Renal cortical epithelial cell (primary cell): ENCODE data around the gene GPC5. TPM values are rescaled to one million over a fixed set of nuclear protein-coding genes. Genes with fewer than 3 reads are reported as not detected.

ENCODE experiments used
- DNase-seq: peaks from one replicate; pipeline ENCODE4 v3.0.0-alpha.2; 2011; ENCODE audit warnings: low read depth
- total RNA-seq: library from RNA; depleted of rRNA; stranded (reverse); fragments of >200 nt; gene quantifications from 2 replicates; pipeline ENCODE4 v1.2.3, GENCODE V29; 2014

GPC5 gene
- total RNA-seq, 1 donor from 2014 or later = 0.75 TPM

DNA sequence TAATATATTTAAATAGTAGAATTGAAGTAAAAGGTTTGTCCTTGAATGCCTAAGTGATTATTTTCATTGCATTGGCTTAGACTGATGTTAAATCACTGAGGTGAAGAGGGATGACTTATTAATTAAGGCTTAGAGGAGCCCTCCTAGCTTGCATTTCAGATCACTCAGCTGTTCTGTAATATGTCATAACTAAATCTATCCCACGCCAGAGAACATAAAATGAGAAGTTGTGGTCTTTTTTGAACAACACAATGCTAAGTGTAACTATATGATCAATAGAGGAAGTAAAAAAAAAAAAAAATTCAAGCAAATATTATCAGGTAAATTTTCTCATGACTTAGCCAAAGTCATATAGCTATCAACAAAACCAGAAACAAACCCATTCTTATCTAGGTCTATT, 752.2 kb downstream of the GPC5 start:
- DNase-seq = no peak

DNA sequence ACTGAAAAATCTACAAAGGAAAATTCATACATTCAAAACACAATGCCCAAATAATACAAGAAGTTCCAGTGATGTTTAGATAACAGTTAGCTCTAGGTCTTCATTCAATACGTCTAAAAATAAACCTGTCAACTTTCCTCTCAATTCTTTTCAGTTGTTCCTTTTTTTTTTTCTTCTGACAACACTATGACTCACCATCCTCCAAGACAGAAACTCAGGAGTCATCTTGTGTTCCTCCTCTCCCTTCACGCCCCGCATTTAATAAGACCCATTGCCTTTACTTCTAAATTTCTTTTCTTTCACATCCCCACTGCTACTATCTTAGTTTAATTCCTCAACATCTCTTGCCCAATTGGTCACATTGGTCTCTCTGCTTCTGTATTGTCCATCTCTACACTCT, 759.9 kb downstream of the GPC5 start:
- DNase-seq = peak; percentile 66

DNA sequence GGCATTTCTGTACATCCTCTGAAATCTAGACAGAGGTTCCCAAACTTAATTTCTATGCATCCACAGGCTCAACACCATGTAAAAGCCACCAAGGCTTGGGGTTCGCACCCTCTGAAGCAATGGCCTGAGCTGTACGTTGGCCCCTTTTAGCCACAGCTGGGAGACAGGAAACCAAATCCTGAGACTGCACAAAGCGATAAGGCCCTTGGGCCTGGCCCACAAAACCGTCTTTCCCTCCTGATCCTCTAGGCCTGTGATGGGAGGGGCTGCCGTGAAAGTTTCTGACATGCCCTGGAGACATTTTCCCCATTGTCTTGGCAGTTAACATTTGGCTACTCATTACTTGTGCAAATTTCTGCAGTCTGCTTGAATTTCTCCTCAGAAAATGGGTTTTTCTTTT, 766.4 kb downstream of the GPC5 start:
- DNase-seq = no peak

DNA sequence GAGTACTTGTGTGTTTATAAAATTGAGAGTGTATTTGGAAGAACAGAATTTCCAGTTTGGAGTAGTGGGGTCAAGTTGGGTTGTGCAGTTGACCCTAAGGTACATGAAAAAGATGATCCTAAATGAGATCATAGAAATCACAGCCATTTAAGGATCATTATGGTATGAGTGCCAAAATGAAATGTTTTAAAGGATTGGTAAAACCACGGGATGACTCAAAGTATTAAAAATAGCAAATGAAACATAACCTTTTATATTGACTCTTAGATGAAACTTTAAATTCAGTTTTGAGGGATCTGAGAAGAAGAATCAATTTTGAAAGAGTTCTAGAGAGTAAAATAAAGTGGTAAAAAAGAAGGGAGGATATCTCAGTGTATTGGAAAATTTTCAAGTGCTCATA, 773.8 kb downstream of the GPC5 start:
- no peak for DNase-seq

DNA sequence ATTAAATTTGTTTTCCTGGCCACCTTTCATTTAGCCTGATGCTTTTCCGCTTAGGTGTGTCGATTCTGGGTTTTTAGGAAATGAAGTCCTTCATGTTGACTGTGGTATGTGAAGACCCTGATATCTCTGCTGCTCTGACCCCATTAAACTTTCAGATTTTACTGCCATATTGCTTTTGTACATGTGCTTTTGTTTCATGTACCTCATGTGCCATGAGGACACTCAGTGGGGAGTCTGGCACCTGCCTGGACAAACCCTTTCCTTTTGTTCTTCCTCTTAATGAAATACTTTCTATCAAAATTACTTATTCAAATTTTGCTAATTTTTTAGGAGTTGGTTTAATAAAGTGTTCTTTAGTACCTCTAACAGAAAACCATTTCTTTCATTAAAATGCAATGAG, 774.8 kb downstream of the GPC5 start:
- DNase-seq = no peak

DNA sequence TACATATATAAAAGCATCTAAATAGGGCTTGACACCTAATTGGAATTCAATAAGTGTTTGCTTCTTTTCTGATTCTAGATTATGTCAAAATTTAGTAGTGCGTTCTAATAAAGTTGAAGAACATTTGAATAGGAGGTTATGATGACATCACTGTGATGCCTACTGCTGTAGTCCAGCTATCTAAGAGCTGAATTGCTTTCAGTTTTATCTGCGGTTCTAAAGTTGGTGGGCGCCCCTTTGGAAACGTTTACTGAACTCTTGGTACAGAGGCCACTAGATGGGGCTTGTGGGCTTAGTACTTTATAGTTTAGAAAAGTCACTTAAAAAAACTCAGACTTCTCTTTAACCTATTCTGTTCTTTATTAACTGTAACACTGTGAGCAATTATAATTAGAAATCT, 776.9 kb downstream of the GPC5 start:
- DNase-seq = peak; percentile 36

DNA sequence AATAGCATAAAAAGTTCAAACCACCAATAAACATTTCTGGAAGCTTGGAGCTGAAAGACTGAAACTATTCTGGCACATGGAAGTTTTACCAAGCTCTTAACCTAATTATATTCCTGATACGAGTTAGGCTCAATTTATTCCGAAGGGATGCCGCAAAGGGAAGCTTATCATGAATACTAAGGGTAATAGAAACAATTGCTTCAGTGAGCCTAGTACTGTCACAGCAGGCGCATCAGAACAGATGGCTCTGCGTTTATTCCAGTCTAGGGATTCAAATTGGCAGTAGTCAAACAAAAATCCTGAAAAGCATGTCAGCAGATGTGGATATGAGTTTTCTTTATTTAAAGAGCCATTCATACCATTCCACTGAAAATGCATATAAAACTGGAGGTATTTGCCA, 779.5 kb downstream of the GPC5 start:
- no peak for DNase-seq

DNA sequence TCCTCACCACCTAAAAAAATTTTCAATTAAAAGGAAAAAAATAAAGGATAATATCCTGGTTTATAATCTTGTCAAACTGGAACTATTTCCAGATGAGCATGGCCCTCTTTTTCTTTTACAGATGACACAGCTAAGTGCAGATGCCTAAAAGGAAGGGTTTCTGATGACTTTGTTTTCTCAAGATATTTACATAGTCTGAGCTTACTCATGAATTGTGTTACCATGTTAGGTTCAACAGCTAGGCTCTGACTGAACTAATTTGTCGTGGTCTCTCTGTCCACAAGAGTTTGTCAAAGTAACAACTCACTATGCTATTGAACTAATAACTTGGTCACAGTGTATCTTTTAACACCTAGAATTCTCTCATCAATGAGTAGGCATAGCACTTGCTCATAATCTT, 780.8 kb downstream of the GPC5 start:
- DNase-seq = no peak

DNA sequence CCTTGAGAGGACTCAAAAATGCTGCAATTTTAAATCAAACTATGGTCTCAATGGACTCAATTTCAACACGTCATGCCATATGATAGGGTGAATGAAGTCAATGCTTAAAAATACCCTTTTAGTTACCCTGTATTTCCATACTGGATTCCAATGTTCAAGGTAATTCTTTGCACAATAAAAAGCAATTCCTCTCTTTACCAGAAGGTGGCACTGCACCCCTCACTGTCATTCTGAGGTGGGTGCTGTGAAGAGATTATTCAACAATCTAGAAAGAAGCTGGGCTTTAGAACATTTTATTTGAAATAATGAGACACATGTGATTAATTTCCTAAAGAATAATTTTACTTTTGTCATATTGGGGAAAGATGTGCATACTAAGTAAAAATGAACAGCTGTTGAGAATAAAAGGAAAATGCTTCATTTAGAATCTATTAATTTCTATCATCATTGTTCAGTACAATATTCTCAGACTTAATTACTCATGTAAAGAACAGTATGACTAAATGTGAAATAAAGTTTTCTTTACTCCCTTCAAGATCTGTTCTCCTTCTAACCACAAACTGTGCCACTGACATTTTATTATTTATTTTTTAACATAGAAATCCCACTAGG, 789.1 kb downstream of the GPC5 start:
- DNase-seq = peak; percentile 28

DNA sequence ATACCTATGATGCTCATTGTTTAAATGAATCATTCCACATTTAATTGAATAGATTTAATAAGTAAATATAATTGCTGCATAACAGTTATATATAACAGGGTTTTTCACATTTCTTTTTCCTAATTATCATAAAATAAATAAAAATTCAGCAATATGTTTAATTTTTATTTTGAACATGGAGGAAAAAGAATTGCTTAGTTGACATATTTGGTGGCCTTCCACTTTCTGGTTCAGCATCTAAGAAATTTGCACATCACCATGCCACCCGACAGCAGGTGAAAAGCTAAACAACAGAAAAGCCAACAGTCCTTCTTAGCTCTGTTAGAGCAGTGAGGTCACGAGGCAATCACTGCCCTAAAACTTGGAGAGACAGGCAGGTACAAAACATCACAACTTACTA, 790.2 kb downstream of the GPC5 start:
- no peak for DNase-seq

DNA sequence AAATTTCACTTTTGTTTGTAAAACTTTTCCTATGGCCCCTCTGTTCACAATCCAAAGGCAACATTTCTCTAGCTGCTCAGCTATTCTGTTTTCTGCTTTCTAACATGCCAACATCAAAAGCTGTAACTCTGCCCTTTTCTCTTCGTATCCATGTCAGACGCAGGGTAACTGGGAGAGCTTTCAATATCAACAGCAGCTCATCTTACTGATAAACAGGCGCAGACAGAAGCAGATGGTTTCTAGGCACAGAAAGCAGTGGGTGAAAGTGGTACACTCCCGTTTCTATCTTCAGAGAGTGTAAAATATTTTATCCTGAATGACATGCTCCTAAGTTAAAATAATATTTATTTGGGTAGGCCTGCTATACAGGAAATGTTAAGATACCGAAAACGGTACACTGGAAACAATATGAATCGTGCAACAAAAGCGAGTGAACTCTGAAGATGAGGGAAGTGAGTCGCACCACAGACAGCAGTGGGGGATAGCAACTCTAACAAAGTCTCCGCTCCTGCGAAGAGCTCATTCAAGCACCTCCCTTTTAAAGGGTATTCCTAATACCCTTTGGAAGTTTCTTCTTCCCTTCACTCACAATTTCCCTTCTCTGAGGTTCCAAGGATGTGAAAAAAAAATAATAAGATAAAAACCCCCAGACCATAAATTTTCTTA, 798.3 kb downstream of the GPC5 start:
- no peak for DNase-seq

DNA sequence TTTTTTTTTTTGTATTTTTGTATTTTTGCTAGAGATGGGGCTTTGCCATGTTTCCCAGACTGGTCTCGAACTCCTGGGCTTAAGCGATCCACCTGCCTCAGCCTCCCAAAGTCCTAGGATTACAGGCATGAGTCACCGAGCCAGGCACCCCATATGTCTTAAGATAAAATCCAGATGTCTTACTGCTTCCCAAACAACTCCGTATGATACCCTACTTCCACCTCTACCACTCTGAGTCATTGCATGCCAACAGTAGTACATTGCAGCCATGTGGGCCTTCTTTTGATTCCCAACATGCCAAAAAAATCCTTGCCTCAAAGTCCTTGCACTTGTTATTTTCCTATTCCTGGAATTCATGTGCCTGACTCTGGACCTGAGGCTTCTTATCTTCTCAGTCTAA, 799.2 kb downstream of the GPC5 start:
- no peak for DNase-seq

DNA sequence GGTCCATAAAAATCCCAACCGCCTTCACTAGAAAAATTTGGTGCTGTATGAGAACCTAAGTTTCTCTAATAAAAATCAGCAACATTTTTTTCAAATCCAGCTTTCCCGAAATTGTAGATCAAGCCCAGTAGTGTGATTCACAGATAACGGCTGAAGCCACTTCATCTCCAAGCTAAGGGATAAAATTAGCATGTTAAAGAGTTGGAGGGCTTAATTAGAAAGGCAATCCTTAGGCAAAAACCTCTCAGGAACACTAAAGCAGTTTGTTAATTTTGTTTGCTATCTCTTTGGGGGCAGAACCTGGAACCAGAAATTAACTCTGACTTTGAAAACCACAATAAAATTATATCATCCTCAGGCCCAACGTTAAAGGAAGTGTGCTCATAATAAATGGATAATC, 820.2 kb downstream of the GPC5 start:
- DNase-seq = no peak

DNA sequence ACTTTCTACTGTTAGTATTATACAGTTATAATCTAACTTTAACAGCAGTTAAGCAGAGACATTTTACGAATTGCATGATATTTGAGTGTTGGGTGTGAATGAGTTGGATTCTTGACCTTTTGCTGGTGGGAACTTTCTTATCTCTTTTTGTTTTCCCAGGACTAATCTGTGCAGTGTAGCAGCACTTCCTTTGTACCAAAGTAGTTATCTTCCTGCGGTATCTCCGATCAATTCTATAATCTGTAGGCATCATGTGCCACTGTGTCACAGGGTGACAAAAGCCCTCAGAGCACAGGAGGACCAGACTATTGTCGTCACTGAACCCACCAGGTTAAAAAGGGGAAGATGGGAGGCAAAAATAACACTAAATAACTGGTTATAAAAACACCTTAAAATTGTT, 823.5 kb downstream of the GPC5 start:
- no peak for DNase-seq

DNA sequence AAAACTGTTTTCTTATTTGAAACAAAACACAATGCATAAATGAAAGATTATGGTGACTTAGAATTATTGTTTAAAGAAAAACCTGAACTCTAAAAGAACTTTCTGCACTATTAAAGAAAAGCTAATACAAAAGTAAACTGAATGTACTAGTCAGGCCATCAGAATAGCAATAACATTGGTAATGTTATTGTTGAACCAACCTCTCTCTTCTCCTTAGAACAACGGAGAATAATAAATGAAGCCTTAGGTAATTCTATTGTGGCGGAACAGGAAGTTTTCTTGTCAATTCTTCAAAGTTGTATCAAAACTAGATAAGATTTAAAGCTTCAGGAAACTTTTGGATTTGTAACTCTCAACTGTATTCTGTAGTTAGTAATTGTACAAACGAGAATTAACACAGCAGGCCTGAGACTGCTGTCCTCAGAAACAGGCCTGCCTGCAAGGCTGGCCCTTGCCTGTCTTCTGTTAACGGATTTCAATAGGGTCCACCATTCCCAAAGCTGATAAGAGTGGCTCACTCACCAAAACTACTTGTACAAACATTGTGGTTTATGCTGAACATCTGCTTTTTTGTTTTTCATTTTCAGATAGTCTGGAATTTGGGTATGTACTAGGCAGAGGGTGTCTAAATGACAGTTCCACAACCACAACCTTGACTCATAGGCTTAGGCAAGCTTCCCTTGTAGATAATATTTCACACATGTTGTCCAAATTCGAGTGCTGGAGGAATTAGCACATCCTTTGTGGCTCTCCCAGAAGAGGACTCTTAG, 825.8 kb downstream of the GPC5 start:
- peak; percentile 7 for DNase-seq

DNA sequence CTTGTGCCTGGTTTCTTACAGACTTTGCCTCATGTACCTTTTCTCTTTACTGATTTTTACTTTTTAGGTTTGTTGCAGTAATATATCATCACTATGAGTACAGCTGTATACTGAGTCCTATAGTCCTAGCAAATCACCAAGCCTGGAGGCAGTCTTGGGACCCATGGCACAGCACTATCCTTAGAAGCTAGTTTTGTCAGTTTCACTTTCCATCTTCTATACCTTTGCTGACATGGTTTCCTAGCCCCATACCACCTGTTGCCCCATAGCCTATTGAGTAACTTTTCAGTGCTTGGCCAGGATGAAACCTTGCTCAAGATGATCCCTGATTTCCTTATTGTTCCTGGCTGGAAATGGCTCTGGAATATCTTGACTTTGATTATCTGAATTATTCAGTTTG, 826.4 kb downstream of the GPC5 start:
- no peak for DNase-seq

DNA sequence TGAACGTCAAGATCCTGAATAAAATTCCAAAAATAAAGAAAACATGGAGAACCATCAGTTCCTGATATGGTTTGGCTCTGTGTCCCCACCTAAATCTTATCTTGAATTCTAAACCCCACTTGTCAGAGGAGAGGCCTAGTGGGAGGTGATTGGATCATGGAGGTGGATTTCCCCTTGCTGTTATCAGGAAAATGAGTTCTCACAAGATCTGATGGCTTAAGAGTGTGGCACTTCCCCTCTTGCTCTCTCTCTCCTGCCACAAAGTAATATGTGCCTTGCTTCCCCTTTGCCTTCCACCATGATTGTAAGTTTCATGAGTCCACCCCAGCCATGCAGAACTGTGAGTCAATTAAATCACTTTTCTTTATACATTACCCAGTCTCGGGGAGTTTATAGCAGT, 827.4 kb downstream of the GPC5 start:
- no peak for DNase-seq

DNA sequence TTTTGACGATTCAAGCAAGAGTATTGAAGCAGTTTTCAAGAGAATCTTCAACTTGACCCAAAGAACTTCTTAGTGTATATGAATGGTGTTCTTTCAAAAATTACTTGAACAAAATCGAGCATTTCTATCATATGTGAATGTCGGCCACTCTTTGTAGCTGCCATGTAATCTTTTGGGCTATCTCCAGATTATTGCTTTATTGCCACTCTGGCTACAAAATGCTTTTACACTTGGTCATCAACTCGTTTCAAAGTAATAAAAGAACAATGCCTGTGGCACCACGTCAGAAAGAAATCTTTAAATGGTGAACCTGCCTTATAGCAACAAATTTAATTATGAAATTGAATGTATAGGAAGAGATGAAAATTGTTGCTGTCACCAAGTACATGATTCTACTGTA, 834.5 kb downstream of the GPC5 start:
- DNase-seq = no peak

DNA sequence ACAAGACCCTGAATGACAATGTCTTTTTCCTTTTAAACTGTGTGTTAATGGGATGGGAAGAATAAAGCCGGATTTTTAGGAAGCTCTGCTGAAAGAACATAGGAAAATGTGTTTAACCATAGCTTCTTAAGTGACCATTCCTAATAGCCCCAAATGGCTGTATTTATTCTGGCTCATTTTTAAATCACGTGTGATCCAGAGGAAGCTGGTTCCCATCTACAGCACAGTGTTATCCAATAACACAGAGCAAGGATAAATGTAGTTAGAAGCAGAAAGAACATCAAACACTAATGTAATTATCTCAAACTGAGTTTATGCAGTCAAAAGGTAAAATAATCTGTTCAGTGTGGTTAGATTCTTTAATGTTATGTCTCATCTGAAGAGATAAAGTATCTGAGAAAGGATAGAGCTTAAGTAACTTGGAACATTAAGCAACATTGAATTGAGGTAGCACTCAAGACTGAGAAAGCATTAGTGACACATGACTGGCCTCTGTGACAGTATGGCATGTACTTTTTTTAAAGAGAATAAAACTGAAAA, 853.3 kb downstream of the GPC5 start:
- no peak for DNase-seq

DNA sequence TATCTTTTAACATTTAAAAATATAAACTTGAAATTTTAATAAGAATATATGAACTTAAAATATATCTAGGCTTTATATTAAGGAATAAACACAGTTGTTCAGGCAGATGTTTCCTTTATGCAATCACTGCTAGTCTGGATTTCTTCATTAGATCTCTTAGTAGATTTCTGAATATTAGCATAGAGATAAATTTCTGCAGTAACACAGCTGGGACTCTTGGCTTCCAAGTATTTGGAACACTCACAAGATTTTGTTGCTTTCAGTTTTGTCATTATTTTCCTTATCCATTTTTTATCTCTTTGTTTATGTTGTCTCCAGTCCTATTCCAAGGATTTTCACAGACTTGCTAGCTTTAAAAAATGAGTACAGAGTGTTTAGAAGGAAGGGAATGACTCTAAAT, 857.1 kb downstream of the GPC5 start:
- DNase-seq = no peak

DNA sequence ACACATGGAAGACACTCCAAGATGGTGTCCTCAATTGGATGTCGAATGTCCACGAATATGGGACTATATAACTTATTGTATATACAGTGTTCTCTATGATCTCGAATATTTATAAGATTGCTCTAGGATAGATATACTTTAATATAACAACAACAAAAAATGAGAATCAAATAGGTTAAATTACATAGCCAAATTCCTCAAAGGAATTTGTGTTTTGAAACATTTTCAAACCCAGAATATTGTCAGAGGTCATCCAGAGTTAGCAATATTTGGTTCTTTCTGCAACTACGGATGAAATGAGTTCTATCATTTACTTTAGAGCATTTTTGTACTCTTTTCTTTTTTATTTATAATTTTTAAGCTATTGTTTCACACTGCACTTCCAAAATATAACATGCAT, 857.8 kb downstream of the GPC5 start:
- no peak for DNase-seq

DNA sequence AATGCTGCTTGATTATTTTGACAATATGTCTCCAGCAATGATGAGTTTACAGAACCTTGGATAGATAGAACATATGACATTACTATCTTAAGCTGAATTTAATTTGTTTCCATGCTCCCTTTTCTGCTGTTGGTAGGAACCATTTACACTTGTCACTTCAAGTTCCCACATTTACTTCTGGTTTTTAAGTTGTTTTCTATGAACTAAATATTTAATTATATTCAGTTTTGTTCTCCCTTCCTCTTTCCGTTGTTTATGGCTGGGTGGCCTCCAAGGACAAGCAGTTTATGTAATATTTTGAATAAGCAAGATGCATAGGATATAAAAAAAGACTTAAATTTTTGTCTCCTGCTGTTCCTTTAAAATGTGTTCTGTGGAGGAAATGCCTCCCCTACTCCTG, 860.6 kb downstream of the GPC5 start:
- no peak for DNase-seq

DNA sequence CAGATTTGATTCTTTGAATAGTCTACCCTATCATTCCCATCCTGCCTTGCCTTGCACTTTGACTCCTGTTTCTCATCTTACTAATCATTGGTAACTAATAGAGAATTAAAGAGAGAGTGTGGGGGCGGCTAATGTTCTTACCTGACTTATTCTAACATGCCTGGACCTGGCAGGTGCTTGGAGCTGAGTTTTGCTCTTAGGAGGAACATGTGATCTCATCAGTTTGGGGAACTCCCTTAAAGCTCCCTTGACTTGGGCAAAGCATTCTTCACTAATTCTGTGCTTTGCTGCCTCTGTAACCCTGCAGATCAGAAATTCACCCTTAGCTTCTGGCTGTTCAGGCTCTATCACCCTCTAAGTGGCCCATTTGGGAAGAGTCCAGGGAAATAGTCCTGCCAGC, 861.1 kb downstream of the GPC5 start:
- DNase-seq = no peak
